G401.6 (cell line): ENCODE measurements around the gene PDCD7.
"Not testable (repeated sequence)": the region's sequence is repeated elsewhere in the genome, so short reads cannot be mapped to it uniquely, and the experiment has no call there.

ENCODE experiments used
- FAIRE-seq: peaks from 2 replicates; lab custom pipeline; 2012; peaks lifted over from hg19 to GRCh38; lab: Jason Lieb, UNC

PDCD7 gene

DNA sequence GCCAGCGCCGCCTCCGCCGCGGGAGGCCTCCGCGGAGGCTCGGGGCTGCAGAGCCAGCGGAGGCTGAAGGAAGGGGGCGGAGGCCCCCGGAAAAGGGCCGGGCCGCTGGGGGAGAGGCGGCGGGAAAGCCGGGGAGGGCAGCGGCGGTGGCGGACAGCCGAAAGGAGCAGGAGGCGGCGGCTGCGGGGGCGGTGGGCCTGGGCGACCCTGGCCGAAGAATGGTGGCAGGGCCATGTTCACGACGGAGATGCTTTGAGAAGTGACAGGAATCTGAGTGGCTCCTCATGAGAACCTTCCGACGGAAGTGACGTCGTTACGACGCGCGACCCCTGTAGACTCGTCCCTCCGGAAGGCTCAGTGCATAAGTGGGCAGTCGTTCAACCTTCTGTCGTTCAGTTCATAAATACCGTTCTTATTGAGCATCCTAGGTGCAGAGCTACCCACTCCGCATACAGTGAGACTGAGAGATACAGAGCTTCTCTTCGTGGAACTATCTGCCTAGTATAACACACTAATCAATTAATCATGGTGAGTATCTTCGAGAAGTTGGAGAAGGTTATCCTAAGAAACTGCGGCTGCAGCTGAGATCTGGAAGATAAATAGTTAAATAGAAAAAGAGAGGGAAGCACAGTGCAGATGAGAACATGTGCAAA is at the start of gene PDCD7:
TSS of gene PDCD7 (minus strand) at position 261 of the 653 bp plus-strand sequence. CDS start at position 234, 27 bp downstream.
- peak; percentile 64 for FAIRE-seq

- no peak for FAIRE-seq
Measured at GRCh38 chr15:65182538-65182937, 48.9 kb upstream of the PDCD7 start.

- not testable (repeated sequence) for FAIRE-seq
Measured at GRCh38 chr15:65181582-65182353, 48.2 kb upstream of the PDCD7 start.

DNA sequence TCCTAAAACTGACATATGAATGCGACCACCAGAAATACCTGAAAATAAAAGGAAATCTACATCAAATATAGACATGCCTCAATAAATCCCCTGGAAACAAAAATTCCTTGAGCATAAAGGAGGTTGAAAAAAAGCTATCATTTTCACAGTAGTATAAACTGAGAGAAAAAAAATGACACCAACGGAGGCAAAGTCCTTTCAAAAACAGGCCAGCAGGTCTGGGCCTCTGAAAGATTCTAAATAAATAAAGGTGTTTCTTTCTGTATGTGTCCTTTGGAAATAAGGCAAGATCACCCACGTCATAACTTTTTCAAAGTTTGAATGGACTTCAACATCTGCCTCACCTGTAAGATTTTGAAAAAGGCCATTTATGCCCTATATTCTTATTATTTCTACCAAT is 46.6 kb upstream of the PDCD7 start:
- FAIRE-seq, result no peak

GRCh38 chr15:65177901-65178300 is 44.3 kb upstream of the PDCD7 start:
- no peak for FAIRE-seq

DNA sequence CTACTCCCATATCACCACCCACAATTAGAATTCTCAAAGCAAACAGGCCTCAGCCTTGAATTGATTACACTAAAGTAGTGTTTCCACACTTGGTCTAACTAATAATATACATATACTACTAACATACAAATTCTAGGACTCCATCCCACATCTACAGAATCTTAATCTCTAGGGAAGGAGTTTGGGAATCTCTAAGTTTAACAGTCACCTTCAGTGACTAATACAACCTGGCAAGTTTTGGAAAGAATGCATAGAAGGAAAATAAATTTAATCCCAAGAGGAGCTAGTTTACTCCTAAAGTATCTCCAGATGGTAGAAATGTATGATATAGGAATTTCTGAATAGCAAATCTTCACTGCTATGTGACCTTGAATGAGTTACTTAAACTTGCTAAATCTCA is 42.4 kb upstream of the PDCD7 start:
- FAIRE-seq, result no peak

- FAIRE-seq, result no peak
Measured at GRCh38 chr15:65175511-65175910, 41.9 kb upstream of the PDCD7 start.

DNA sequence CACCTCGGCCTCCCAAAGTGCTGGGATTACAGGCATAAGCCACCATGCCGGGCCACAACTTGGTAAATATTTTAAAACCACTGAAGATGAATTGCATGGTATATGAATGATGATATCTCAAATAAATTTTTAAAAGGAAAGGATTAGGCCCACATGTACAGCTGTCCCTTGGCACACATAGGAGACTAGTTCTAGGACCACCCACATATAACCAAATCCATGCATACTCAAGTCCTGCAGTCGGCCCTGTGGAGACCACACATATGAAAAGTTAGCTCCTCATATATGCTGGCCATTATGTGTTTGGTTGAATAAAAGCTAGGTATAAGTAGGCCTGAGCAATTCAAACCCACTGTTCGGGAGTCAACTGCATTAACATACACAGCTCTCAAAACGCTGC is 40.9 kb upstream of the PDCD7 start:
- FAIRE-seq, result no peak

GRCh38 chr15:65172531-65172930 is 38.9 kb upstream of the PDCD7 start:
- no peak for FAIRE-seq

DNA sequence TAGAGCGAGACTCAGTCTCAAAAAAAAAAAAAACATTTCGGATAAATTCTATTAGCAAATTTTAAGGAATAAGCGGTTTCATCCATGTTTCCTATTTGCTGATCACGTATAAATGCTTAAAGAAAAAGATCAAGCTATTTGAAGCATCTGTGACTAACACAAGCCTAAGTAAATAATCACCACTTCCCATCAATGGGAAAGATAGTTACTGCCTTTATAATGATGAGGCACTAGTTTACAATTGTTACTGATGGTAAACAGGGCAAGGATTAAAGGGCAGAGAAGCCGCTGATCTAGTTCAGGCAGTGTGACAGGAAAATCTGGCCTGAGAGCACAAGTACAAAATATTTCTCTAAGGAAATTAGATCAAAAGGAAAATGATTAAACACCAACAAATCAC is 37.8 kb upstream of the PDCD7 start:
- FAIRE-seq, result no peak

DNA sequence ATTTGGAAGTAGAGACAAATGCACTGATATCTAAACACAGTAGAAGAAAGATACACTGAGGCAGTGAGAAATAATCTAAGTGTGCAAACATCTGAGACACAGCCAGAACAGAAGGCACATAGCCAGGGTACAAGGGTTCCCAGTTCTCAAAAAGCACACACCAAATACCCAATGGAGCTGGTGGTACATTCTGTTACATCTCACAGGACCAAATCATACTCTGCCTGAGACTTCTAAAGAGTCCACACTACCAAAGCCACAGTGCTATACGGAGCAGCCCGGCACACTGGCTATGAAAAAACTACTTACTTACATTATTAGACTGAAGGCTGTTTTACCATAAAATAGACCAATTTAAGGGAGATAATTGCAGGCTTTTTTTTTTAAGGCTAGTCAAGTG is 32.3 kb upstream of the PDCD7 start:
- no peak for FAIRE-seq

DNA sequence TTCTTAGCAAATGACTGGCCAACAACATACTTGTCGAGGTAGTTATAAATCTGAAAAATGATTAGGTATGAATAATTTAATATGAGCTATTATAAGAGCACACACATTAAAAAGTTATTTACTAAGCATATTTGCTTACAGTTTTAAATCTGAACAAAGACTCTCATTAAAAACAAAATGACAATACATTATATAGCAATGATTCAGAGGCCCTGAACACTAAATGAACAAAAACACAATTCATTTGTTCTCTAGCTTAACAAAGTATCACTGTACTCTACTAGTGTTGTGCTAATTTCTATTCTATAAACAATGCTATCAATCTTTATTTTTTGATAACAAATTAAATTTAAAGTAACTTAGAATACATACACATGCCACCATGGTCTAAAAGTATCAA is 30.5 kb upstream of the PDCD7 start:
- no peak for FAIRE-seq

DNA sequence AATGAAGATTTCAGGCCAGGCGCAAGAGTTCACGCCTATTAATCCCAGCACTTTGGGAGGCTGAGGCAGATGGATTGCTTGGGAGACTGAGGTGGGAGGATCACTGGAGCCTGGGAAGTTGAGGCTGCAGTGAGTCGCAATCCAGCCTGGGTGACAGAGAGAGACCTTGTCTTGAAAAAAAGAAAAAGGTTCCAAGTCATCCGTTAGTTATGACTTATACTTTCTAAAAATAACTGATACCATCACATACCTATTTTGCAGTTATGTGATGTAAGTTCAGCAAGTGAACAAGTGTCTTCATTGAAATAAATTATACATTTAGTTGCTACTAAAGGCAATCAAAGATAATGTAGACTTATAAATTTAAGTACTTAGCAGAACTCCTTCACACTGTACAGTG is 29.4 kb upstream of the PDCD7 start:
- no peak for FAIRE-seq

DNA sequence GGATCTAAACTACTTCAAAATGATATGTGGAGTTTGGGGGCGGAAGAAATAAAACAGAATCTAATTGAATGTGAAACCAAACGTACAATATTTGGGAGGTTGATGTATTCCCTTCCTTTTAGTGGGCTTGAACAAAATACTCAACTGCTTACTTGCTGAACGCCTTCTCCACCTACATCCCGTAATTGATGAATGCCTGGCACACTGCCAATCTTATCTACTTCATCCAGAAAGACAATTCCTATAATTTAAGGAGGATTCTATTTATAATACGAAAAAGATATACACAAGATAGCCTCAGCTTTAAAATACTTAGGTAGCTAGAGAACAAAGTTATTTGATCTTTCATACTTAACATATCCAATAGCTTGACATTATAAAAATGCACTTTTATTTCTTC is 23.1 kb upstream of the PDCD7 start:
- FAIRE-seq, result no peak

- FAIRE-seq, result no peak
Measured at GRCh38 chr15:65154720-65155119, 21.1 kb upstream of the PDCD7 start.

DNA sequence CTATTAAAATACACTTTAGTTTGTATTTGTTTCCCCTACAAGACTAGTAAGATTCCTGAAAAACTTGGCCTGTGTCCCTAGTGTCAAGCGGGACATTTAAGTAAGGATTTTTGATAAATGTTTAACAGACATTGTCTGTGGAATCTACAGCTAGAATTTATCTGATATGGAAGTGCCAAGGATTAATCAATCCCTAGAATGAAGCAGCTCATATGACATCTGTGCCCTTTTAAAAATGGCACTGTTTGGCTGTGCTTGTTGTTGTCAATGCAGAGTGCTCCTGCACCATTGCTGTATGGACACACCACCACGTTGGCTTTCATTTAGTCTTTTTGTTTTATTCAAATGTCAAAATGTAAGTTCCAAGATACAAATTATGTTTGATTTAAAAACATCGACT is 14.3 kb upstream of the PDCD7 start:
- FAIRE-seq, result no peak

GRCh38 chr15:65146438-65146837 is 12.8 kb upstream of the PDCD7 start:
- no peak for FAIRE-seq

DNA sequence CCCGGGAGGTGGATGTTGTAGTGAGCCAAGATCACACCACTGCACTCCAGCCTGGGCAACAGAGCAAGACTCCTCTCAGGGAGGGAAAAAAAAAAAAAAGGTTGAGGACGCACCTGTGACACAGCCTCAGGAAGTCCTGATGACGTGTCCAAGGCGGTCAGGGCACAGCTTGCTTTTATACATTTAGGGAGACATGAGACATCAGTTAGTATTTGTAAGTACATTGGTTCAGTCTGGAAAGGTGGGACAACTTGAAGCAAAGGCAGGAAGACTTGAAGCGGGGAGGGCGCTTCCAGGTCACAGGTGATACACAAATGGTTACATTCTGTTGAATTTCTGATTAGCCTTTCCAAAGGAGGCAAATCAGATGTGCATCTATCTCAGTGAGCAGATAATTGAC is 5.0 kb upstream of the PDCD7 start:
- FAIRE-seq, result not testable (repeated sequence)

- FAIRE-seq, result not testable (repeated sequence)
Measured at GRCh38 chr15:65137893-65138292, 4.3 kb upstream of the PDCD7 start.

DNA sequence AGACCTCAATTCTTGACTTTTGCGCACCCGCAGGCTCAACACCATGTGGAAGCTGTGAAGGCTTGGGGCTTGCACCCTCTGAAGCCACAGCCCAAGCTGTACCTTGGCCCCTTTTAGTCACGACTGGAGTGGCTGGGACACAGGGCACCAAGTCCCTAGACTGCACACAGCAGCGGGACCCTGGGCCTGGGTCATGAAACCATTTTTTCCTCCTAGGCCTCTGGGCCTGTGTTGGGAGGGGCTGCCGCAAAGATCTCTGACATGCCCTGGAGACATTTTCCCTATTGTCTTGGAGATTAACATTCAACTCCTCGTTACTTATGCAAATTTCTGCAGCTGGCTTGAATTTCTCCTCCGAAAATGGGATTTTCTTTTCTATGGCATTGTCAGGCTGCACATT is 3.5 kb upstream of the PDCD7 start:
- not testable (repeated sequence) for FAIRE-seq

DNA sequence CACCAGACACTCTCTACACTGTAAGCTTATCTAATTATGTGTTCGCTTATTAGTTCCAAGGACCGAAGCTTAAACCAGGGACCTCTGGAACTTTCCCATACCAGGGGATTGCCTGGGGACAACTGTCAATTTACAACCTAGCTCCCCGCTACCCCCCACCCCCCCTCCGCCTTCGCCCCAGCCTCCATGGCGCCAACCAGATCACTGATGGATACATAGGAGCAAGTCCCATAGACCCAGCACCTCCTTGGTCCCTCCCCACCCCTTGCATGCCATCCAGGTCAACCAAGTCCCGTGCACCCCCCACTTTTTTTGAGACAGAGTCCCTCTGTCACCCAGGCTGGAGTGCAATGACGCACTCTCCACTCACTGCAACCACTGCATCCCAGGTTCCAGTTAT is 930 bp upstream of the PDCD7 start:
- no peak for FAIRE-seq

- no peak for FAIRE-seq
Measured at GRCh38 chr15:65132878-65133547, 595 bp downstream of the PDCD7 start.

DNA sequence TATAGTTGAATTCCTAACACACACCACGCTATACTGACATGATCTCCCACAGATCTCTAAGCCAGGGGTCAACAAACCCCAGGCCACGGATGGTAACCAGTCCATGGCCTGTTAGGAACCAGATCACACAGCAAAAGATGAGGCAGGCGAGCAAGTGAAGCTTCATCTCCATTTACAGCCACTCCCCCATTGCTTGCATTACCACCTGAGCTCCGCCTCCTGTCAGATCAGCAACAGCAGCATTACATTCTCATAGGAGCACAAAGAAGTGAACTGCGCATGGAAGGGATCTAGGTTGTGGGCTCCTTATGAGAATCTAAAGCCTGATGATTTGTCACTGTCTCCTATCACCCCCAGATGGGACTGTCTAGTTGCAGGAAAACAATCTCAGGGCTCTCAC is 2.7 kb downstream of the PDCD7 start:
- no peak for FAIRE-seq
